GM12878 (cell line): Measurements from ENCODE around the gene SMAD5. TPM values are rescaled to one million over a fixed set of nuclear protein-coding genes. Genes with fewer than 3 reads are reported as not detected.
A peak's percentile ranks its signal among the peaks of the same experiment; 100 is the strongest.

Experiments
- BHLHE40 ChIP-seq, 2 experiments: fragments of 450-650 bp in 1 of 2; IDR thresholded peaks; 2 replicates each; pipeline ENCODE4 v1.6.1; 2011 to 2017; ENCODE audit warnings: low read depth in 2 of 2, borderline replicate concordance in 1 of 2, improper control_type of control experiment in 1 of 2, low read length in 1 of 2, mild to moderate bottlenecking in 1 of 2
- BRCA1 ChIP-seq: IDR thresholded peaks from 2 replicates; pipeline ENCODE4 v1.6.1; 2011; ENCODE audit warnings: low read depth, low read length, improper control_type of control experiment
- CBFB ChIP-seq: IDR thresholded peaks from 2 replicates; pipeline ENCODE4 v1.6.1; 2016; ENCODE audit warnings: antibody characterized with exemption, low read depth
- CTCF ChIP-seq, 3 experiments: IDR thresholded peaks in 2 of 3; conservative IDR thresholded peaks in 1 of 3; 2 replicates each; pipeline ENCODE4 v1.5.1; 2011; ENCODE audit warnings: low read depth in 3 of 3, low read length in 3 of 3, mild to moderate bottlenecking in 3 of 3, control low read depth in 2 of 3, moderate library complexity in 2 of 3, inconsistent platforms in 1 of 3, mixed read lengths in 1 of 3; ENCODE audit not compliant: control insufficient read depth in 2 of 3, insufficient read depth in 1 of 3; ENCODE audit errors: extremely low read depth in 1 of 3
- FOS ChIP-seq: IDR thresholded peaks from 3 replicates; pipeline ENCODE4 v1.6.1; 2011; ENCODE audit warnings: borderline replicate concordance; ENCODE audit not compliant: insufficient read length; ENCODE audit errors: extremely low read depth
- HCFC1 ChIP-seq: fragments of 150-350 bp; IDR thresholded peaks from 2 replicates; pipeline ENCODE4 v1.6.1; 2014; ENCODE audit warnings: low read length
- IRF5 ChIP-seq: fragments of 450-650 bp; IDR thresholded peaks from 2 replicates; pipeline ENCODE4 v1.6.1; 2017; ENCODE audit warnings: borderline replicate concordance
- MXI1 ChIP-seq: fragments of 150-350 bp; IDR thresholded peaks from 2 replicates; pipeline ENCODE4 v1.6.1; 2011; ENCODE audit warnings: low read depth, mild to moderate bottlenecking, inconsistent platforms, low read length, improper control_type of control experiment
- NFYB ChIP-seq: IDR thresholded peaks from 2 replicates; pipeline ENCODE4 v1.6.1; 2011; ENCODE audit warnings: low read depth, mild to moderate bottlenecking, low read length, improper control_type of control experiment, moderate library complexity; ENCODE audit not compliant: insufficient read depth
- NR2C1 ChIP-seq: fragments of 450-650 bp; IDR thresholded peaks from 2 replicates; pipeline ENCODE4 v1.6.1; 2017; ENCODE audit warnings: antibody characterized with exemption, mild to moderate bottlenecking, moderate library complexity
- POLR2AphosphoS5 ChIP-seq: IDR thresholded peaks from 2 replicates; pipeline ENCODE4 v1.6.1; 2011; ENCODE audit warnings: mild to moderate bottlenecking, low read length, inconsistent platforms
- POU2F2 ChIP-seq: IDR thresholded peaks from 3 replicates; pipeline ENCODE4 v1.6.1; 2011; ENCODE audit warnings: low read depth, mild to moderate bottlenecking, low read length, borderline replicate concordance
- RAD51 ChIP-seq: fragments of 450-650 bp; IDR thresholded peaks from 2 replicates; pipeline ENCODE4 v1.6.1; 2016; ENCODE audit warnings: moderate library complexity, mild to moderate bottlenecking, inconsistent platforms
- RELB ChIP-seq: fragments of 450-650 bp; IDR thresholded peaks from 2 replicates; pipeline ENCODE4 v1.6.1; 2017; ENCODE audit warnings: low read depth, mild to moderate bottlenecking, moderate library complexity
- SRF ChIP-seq, 2 experiments: IDR thresholded peaks; 2 replicates each; pipeline ENCODE4 v1.6.1; 2011; ENCODE audit warnings: low read depth in 2 of 2, low read length in 2 of 2, mild to moderate bottlenecking in 1 of 2, moderate library complexity in 1 of 2
- TBL1XR1 ChIP-seq: IDR thresholded peaks from 2 replicates; pipeline ENCODE4 v1.6.1; 2012; ENCODE audit warnings: low read depth, low read length, improper control_type of control experiment
- TCF7 ChIP-seq: IDR thresholded peaks from 2 replicates; pipeline ENCODE4 v1.6.1; 2014; ENCODE audit warnings: antibody characterized with exemption, borderline replicate concordance
- ZBTB4 ChIP-seq: fragments of 450-650 bp; formaldehyde crosslinking; IDR thresholded peaks from 2 replicates; pipeline ENCODE4 v1.4.0; 2022; ENCODE audit warnings: mild to moderate bottlenecking, moderate library complexity
- ZNF207 ChIP-seq: fragments of 450-650 bp; IDR thresholded peaks from 2 replicates; pipeline ENCODE4 v1.6.1; 2014; ENCODE audit warnings: antibody characterized with exemption, mild to moderate bottlenecking, borderline replicate concordance
- ZNF217 ChIP-seq: fragments of 450-650 bp; IDR thresholded peaks from 2 replicates; pipeline ENCODE4 v1.6.1; 2017; ENCODE audit warnings: antibody characterized with exemption, mild to moderate bottlenecking
- polyA plus RNA-seq, 11 experiments: library from polyadenylated mRNA; depleted of rRNA in 4 of 11; unstranded in 6 of 11; stranded (reverse) in 5 of 11; fragments of >200 nt; fragmentation: Nextera tagmentation in 4 of 11; fragmentation: Illumina TruSeq in 1 of 11; extraction: Ambion mirVana in 4 of 11; extraction: Trizol in 1 of 11; gene quantifications; 1 replicate in 1 of 11; 2 replicates in 10 of 11; pipeline versions ENCODE4 v1.2.1 to v1.2.3, GENCODE V29; 2011 to 2016; ENCODE audit warnings: inconsistent platforms in 2 of 11, missing spikeins in 2 of 11, low read depth in 1 of 11
- total RNA-seq, 4 experiments: library from RNA; depleted of rRNA in 3 of 4; stranded (reverse); fragments of >200 nt in 3 of 4; fragmentation: Illumina TruSeq in 1 of 4; extraction: Trizol in 1 of 4; gene quantifications; 2 replicates each; pipeline versions ENCODE4 v1.2.1 to v1.2.3, GENCODE V29; 2013 to 2021

Gene SMAD5
- total and polyA plus RNA-seq, 10 of the 15 experiments (the other 5 are each of a cell fraction or from before 2014, with no cell fraction given), result 3.6 to 40.6 (median 11.7) TPM

- TF ChIP-seq ZBTB4 (CRISPR knock-in tag), result no peak
- peak; percentile 92; the same call in 1 of the 2 replicates for TF ChIP-seq ZNF207
- no peak for TF ChIP-seq TCF7
- no peak for TF ChIP-seq NFYB
- no peak for TF ChIP-seq IRF5
- TF ChIP-seq ZNF217, result peak; percentile 38; the same call in 1 of the 2 replicates
- no peak for TF ChIP-seq NR2C1
- TF ChIP-seq MXI1, result peak; percentile 84
- TF ChIP-seq RAD51, result no peak
- peak; percentile 60 for TF ChIP-seq HCFC1
- no peak for TF ChIP-seq BRCA1
- no peak for TF ChIP-seq RELB
- no peak for TF ChIP-seq FOS
- peak in 1 of 2 experiments; percentile 85; a peak in 3 of 4 replicates for TF ChIP-seq BHLHE40 (IDR thresholded peaks at IDR 0.05; ENCODE audit: borderline replicate concordance in 1 of 2, low read depth in 2 of 2, low read length in 1 of 2)
- no peak for TF ChIP-seq POLR2AphosphoS5
- no peak for TF ChIP-seq CTCF (IDR thresholded peaks at IDR 0.05 in 2 of 3, conservative IDR thresholded peaks at IDR 0.05 in 1 of 3; ENCODE audit: control insufficient read depth in 2 of 3, extremely low read depth in 1 of 3, insufficient read depth in 1 of 3, low read depth in 3 of 3, low read length in 3 of 3)
- peak; percentile 44; the same call in 1 of the 2 replicates for TF ChIP-seq TBL1XR1
- TF ChIP-seq SRF (IDR thresholded peaks at IDR 0.05; ENCODE audit: low read depth in 2 of 2, low read length in 2 of 2), result peak in 1 of 2 experiments; percentile 46; a peak in 1 of 4 replicates
- peak; percentile 28; the same call in 2 of the 3 replicates for TF ChIP-seq POU2F2
- TF ChIP-seq CBFB, result no peak
These were observed at the start of gene SMAD5 (continued) for GRCh38 chr5:136132557-136133221.
